ENCODE data around the gene ATP6V0B.

The ATP6V0B gene

DNA sequence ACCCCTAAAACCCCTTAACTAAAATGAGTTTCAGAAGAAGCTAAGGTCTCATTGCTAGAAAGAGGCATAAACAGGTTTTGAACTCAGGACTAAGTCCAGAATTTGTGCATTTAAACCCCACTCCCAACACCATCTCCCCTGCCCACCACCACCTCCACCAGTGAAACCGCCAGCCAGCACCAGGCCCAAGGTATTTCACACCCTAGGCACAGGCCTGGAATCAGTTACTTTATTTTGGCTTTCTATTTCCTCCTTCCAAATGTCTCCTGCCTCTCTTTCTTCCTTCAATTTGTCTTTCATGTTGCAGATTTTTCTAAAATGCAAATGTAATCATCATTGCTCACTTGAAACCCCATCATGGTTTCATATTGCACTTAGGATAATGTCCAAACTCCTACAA, 29.9 kb upstream of the ATP6V0B start:
- DNase-seq (ENCODE audit: low spot score) = no peak
- ChIA-PET CTCF (interaction anchor here (3.7 kb wide), 1 partner anchor 10 kb away, joined by 20 read pairs; the partner anchor contains the start of gene ARTN), POLR2A (ENCODE audit: low non-redundant PET) (interaction anchor here (0.6 kb wide), 1 partner anchor 30 kb away, joined by 5 read pairs; the partner anchor contains the start of gene ATP6V0B)
- no peak for TF ChIP-seq CTCF (conservative IDR thresholded peaks at IDR 0.05; ENCODE audit: low read depth)
- peak overlapping the region; percentile 31; the same call in 1 of the 2 replicates for H3K27ac ChIP-seq

- CTCF ChIA-PET = interaction anchor here (0.7 to 3.7 kb wide), 6 partner anchors 8 to 59 kb away, joined by 3 to 20 read pairs (median 4); partner anchors contain the start of gene ARTN
- POLR2A ChIA-PET (ENCODE audit: low non-redundant PET) = interaction anchor here (0.7 kb wide), 1 partner anchor 409 kb away, joined by 6 read pairs; no protein-coding TSS in a partner anchor
- DNase-seq (ENCODE audit: low spot score) = no peak
These were observed 29.0 kb upstream of the ATP6V0B start for GRCh38 chr1:43945674-43946235.

GRCh38 chr1:43946236-43947060, 28.3 kb upstream of the ATP6V0B start, which contains the start of gene IPO13:
IPO13 (plus strand) TSS chr1:43946950; CDS start chr1:43947601, 651 bp downstream.
- CTCF ChIA-PET = interaction anchor here (0.7 to 3.7 kb wide), 8 partner anchors 9 to 183 kb away, joined by 3 to 20 read pairs (median 3); partner anchors contain the start of gene ARTN
- TF ChIP-seq CTCF (conservative IDR thresholded peaks at IDR 0.05; ENCODE audit: low read depth) = peak; percentile 86
- peak; percentile 93 for DNase-seq (ENCODE audit: low spot score)
- POLR2A ChIA-PET (ENCODE audit: low non-redundant PET) = interaction anchor here (0.8 kb wide), 1 partner anchor 11 kb away, joined by 3 read pairs; no protein-coding TSS in a partner anchor
- H3K27ac ChIP-seq = peak within 1 kb of the TSS; percentile 90

More at GRCh38 chr1:43945674-43946235, 29.0 kb upstream of the ATP6V0B start:
- no peak for TF ChIP-seq CTCF (conservative IDR thresholded peaks at IDR 0.05; ENCODE audit: low read depth)
- H3K27ac ChIP-seq = peak overlapping the region; percentile 90

DNA sequence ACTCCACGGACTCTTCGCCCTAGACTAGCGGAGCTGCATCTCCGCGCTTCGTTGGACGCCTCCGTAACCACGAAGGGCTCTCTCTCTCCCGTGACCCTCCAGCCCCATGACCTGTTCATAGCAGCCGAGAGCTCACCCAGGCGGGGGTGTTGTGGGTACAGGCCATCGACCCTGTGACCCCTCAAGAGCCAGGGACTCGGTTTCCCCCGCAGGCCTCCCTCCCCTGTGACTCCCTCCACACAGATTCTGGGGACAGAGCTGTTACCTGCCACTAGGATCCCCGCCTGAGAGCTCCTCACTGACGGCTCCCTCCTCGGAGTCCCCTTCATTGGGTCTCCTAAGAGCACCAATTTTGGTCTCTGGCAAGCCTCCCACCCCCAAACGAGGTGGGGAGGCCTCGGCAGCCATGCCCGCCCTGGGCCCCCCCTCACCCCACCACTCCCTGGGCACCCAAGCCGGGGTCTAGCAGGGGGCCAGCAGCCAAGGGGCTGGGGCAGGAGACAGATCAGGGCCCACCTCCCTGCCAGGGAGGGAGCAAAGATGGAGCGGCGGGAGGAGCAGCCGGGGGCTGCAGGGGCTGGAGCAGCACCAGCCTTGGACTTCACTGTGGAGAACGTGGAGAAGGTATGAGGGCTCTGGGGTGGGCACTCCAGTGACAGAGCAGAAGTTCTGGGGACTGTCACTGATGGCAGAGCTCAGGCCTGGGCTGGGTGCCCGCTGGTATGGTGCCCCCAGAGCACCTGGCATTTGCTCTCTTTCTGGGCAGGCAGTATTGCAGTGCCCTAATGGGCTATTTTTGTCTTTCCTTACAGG, 27.5 kb upstream of the ATP6V0B start:
- no peak for TF ChIP-seq CTCF (conservative IDR thresholded peaks at IDR 0.05; ENCODE audit: low read depth)
- peak overlapping the region; percentile 90 for H3K27ac ChIP-seq
- POLR2A ChIA-PET (ENCODE audit: low non-redundant PET) = interaction anchor here (0.8 kb wide), 1 partner anchor 12 kb away, joined by 3 read pairs; no protein-coding TSS in a partner anchor
- no peak for DNase-seq (ENCODE audit: low spot score)
- CTCF ChIA-PET = interaction anchor here (1.0 to 3.7 kb wide), 3 partner anchors 13 to 184 kb away, joined by 3 to 20 read pairs (median 3); partner anchors contain the start of gene ARTN

- CTCF ChIA-PET = interaction anchor here (1.4 to 3.7 kb wide), 2 partner anchors 14 to 183 kb away, joined by 5 to 20 read pairs; partner anchors contain the start of gene ARTN
- no peak for TF ChIP-seq CTCF (conservative IDR thresholded peaks at IDR 0.05; ENCODE audit: low read depth)
- no peak for DNase-seq (ENCODE audit: low spot score)
- H3K27ac ChIP-seq = peak overlapping the region; percentile 90
- POLR2A ChIA-PET (ENCODE audit: low non-redundant PET) = no interaction called here
These were observed 26.8 kb upstream of the ATP6V0B start for GRCh38 chr1:43947874-43948437.
